Endodermal cell (in vitro differentiated cells): ENCODE data around the gene RAPH1. TPM values are rescaled to one million over a fixed set of nuclear protein-coding genes. Genes with fewer than 3 reads are reported as not detected.

ENCODE experiments used
- DNase-seq: peaks from one replicate; pipeline ENCODE4 v3.0.0-alpha.2; 2017
- H3K27ac ChIP-seq: 2 replicates; pipeline ENCODE4 v1.5.1; 2013; ENCODE audit warnings: mild to moderate bottlenecking, low read depth, low read length, moderate library complexity
- H3K27me3 ChIP-seq: 2 replicates; pipeline ENCODE4 v1.6.1; 2013; ENCODE audit warnings: mild to moderate bottlenecking, low read length, moderate library complexity; ENCODE audit not compliant: insufficient read depth, control insufficient read depth, poor library complexity, severe bottlenecking
- H3K36me3 ChIP-seq: 2 replicates; pipeline ENCODE4 v1.7.0; 2013; ENCODE audit warnings: mild to moderate bottlenecking, low read length, moderate library complexity; ENCODE audit not compliant: control insufficient read depth, insufficient read depth
- H3K4me1 ChIP-seq: one replicate; pipeline ENCODE4 v1.7.0; 2013; ENCODE audit warnings: low read length; ENCODE audit not compliant: control insufficient read depth, insufficient read depth
- H3K4me3 ChIP-seq: 2 replicates; pipeline ENCODE4 v1.5.1; 2013; ENCODE audit warnings: mild to moderate bottlenecking, low read length, moderate library complexity
- H3K9ac ChIP-seq: 2 replicates; pipeline ENCODE4 v1.6.1; 2013; ENCODE audit warnings: mild to moderate bottlenecking, low read length, moderate library complexity; ENCODE audit not compliant: poor library complexity, severe bottlenecking; ENCODE audit errors: extremely low read depth
- H3K9me3 ChIP-seq: 2 replicates; pipeline ENCODE4 v1.6.1; 2013; ENCODE audit warnings: mild to moderate bottlenecking, low read length, moderate library complexity; ENCODE audit not compliant: control insufficient read depth
- H3K27ac Mint-ChIP-seq: 2 replicates; pipeline ENCODE4 v1.8.0; 2020; ENCODE audit warnings: mixed read lengths
- H3K27me3 Mint-ChIP-seq: 2 replicates; pipeline ENCODE4 v1.8.0; 2021; ENCODE audit warnings: mild to moderate bottlenecking, mixed read lengths; ENCODE audit not compliant: insufficient read depth
- H3K36me3 Mint-ChIP-seq: 2 replicates; pipeline ENCODE4 v1.8.0; 2020; ENCODE audit warnings: low read depth, mixed read lengths
- H3K4me1 Mint-ChIP-seq: 2 replicates; pipeline ENCODE4 v1.8.0; 2020; ENCODE audit warnings: mixed read lengths
- H3K4me3 Mint-ChIP-seq: 2 replicates; pipeline ENCODE4 v1.8.0; 2020; ENCODE audit warnings: mild to moderate bottlenecking, moderate library complexity, mixed read lengths
- H3K9me3 Mint-ChIP-seq: 2 replicates; pipeline ENCODE4 v1.8.0; 2020; ENCODE audit warnings: mild to moderate bottlenecking, mixed read lengths
- CTCF ChIP-seq: fragments of 200-600 bp; sonication (generic); conservative IDR thresholded peaks from 2 replicates; pipeline ENCODE4 v1.5.0; 2021; ENCODE audit warnings: antibody characterized with exemption, mild to moderate bottlenecking
- WGBS, 2 experiments: methylation state at CpG; one replicate each; pipeline versions ENCODE4 v1.1.5 to v1.1.7; 2013; ENCODE audit warnings: missing lambda C conversion rate in 2 of 2, mixed read lengths in 1 of 2; ENCODE audit not compliant: insufficient coverage in 1 of 2, insufficient read length in 1 of 2; 5-methylcytosine and 5-hydroxymethylcytosine counted together
- total RNA-seq, 2 donors: library from RNA; stranded (reverse); fragmentation: NEBNext Ultra II Directional in 1 of 2; extraction: Animal tissue kit (Norgen Biotek cat#: 25700) in 1 of 2; gene quantifications; 2 replicates in 1 of 2; 3 replicates in 1 of 2; pipeline ENCODE4 v1.2.1, GENCODE V29; 2021

RAPH1 gene
- total RNA-seq, 2 donors from 2014 or later: 23.5 to 24.6 TPM

GRCh38 chr2:203440671-203441070, 94.4 kb downstream of the RAPH1 start:
- no peak for TF ChIP-seq CTCF
- DNase-seq: no peak
- Histone ChIP-seq H3K9me3 (no peaks in the 10 kb centered on the region), H3K9ac (no peak overlapping the region), H3K4me1 (no peaks in the 10 kb centered on the region), H3K4me3 (no peak overlapping the region), H3K27me3 (no peaks in the 10 kb centered on the region), H3K36me3 (peaks cover 62% of the 10 kb centered on the region), H3K27ac (no peak overlapping the region)
- Mint-ChIP-seq H3K36me3 (peaks cover 29% of the 10 kb centered on the region), H3K27me3 (no peaks in the 10 kb centered on the region), H3K27ac (no peak overlapping the region), H3K4me1 (peaks cover 11% of the 10 kb centered on the region), H3K9me3 (no peaks in the 10 kb centered on the region), H3K4me3 (no peak overlapping the region)
- WGBS, 2 experiments: 95% methylated on average over 4 of the region's 4 CpGs; no CpG with 5 or more reads in 1 of the 2 experiments

- no peaks in the 10 kb centered on the region for H3K4me1 ChIP-seq
- no peak overlapping the region for H3K9ac ChIP-seq
- H3K4me1 Mint-ChIP-seq: peaks cover 11% of the 10 kb centered on the region
- H3K4me3 ChIP-seq: no peak overlapping the region
- H3K9me3 Mint-ChIP-seq: no peaks in the 10 kb centered on the region
- no peaks in the 10 kb centered on the region for H3K27me3 ChIP-seq
- TF ChIP-seq CTCF: no peak
- H3K27me3 Mint-ChIP-seq: no peaks in the 10 kb centered on the region
- H3K4me3 Mint-ChIP-seq: no peak overlapping the region
- 93 to 100% methylated on average over 2 of the region's 2 CpGs for WGBS, 2 experiments
- no peak for DNase-seq
- peak overlapping the region; percentile 6 for H3K27ac ChIP-seq
- H3K9me3 ChIP-seq: no peaks in the 10 kb centered on the region
- peaks cover 56% of the 10 kb centered on the region for H3K36me3 ChIP-seq
- H3K27ac Mint-ChIP-seq: no peak overlapping the region
- H3K36me3 Mint-ChIP-seq: peaks cover 22% of the 10 kb centered on the region
Observed at GRCh38 chr2:203438528-203438927, 96.6 kb downstream of the RAPH1 start.

GRCh38 chr2:203437511-203437910, 97.6 kb downstream of the RAPH1 start:
- H3K27me3 Mint-ChIP-seq: no peaks in the 10 kb centered on the region
- H3K9ac ChIP-seq: no peak overlapping the region
- H3K4me1 Mint-ChIP-seq: peaks cover 11% of the 10 kb centered on the region
- H3K9me3 ChIP-seq: no peaks in the 10 kb centered on the region
- H3K36me3 Mint-ChIP-seq: peaks cover 28% of the 10 kb centered on the region
- no peak overlapping the region for H3K27ac ChIP-seq
- H3K4me3 Mint-ChIP-seq: no peak overlapping the region
- WGBS, 2 experiments: 96 to 100% methylated on average over 4 of the region's 4 CpGs
- H3K27ac Mint-ChIP-seq: no peak overlapping the region
- no peaks in the 10 kb centered on the region for H3K9me3 Mint-ChIP-seq
- no peak for TF ChIP-seq CTCF
- H3K36me3 ChIP-seq: peaks cover 54% of the 10 kb centered on the region
- no peaks in the 10 kb centered on the region for H3K4me1 ChIP-seq
- no peak overlapping the region for H3K4me3 ChIP-seq
- DNase-seq: no peak
- no peaks in the 10 kb centered on the region for H3K27me3 ChIP-seq
